GM18505 (cell line): ENCODE data around the gene LRRK1.

ENCODE experiments used
- ATAC-seq: cut with Tn5 transposase; IDR thresholded peaks from one replicate; pipeline ENCODE4 v1.9.1; 2021; ENCODE audit not compliant: unreplicated experiment
- POLR2A ChIP-seq: IDR thresholded peaks from 4 replicates; pipeline ENCODE4 v1.6.1; 2011; ENCODE audit warnings: borderline replicate concordance; ENCODE audit not compliant: insufficient read depth, insufficient read length; ENCODE audit errors: extremely low read depth

Gene LRRK1

GRCh38 chr15:100926971-100927756 lies 8.0 kb downstream of the LRRK1 start:
- no peak for ATAC-seq
- TF ChIP-seq POLR2A: no peak

GRCh38 chr15:100928632-100929280 lies 9.6 kb downstream of the LRRK1 start:
- ATAC-seq: no peak
- TF ChIP-seq POLR2A: no peak

- no peak for TF ChIP-seq POLR2A
- peak; percentile 51 for ATAC-seq
Measured at GRCh38 chr15:100929641-100930042, 10.5 kb downstream of the LRRK1 start.

GRCh38 chr15:100930306-100930848 lies 11.2 kb downstream of the LRRK1 start:
- TF ChIP-seq POLR2A: no peak
- ATAC-seq: no peak

GRCh38 chr15:100931143-100931890 lies 12.2 kb downstream of the LRRK1 start:
- no peak for ATAC-seq
- peak; percentile 31 for TF ChIP-seq POLR2A

DNA sequence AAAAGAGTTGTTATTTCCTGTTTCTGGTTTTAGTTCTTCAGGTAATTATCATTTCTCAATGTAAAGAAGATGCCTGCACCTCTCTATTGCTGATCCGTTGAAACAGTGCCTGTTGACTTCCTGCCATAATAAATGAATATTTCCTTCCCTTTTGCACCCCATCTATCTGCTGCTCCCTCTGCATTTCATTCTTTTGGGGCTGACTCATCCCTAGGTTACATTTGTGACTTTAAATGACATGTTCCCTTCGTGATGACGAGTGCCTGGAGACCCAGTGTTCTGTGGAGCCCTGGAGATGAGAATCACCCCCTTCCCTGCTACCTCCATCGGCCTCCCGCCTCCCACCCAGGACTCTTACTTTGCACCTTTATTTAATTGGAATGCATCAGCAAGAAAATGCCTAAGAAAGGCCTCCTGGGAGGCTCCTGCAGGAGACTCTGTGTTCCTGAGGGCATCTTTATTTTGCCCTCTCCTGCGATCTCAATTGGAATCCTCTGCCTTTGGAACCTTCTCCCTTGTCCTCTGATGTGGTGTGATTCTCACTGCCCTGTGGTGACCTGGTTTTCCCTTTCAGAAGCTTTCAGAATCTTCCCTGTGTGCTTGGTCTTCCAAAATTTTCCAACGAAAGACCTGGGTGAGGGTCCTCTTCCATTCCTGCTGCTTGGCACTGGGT lies 13.7 kb downstream of the LRRK1 start:
- ATAC-seq: no peak
- TF ChIP-seq POLR2A: no peak

DNA sequence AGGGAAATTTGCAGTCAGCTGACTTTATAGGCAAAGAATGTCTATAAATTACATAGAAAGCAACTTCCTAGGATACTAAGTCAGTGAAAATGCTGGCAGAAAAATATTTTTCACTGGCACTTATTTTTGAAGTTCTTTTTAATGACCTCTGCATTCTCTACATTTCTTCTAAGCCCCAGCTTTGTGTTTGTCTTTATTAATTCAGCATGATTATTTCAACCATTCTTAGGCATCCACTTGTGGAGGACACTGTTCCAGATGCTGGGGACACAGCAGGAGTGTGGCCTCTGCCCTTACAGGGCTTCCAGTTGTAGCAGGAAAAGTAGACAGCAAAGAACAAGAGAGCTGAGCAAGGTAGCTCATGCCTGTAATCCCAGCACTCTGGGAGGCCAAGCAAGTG lies 15.0 kb downstream of the LRRK1 start:
- no peak for TF ChIP-seq POLR2A
- ATAC-seq: no peak

GRCh38 chr15:100934726-100935125 lies 15.6 kb downstream of the LRRK1 start:
- TF ChIP-seq POLR2A: no peak
- ATAC-seq: no peak

- no peak for TF ChIP-seq POLR2A
- ATAC-seq: no peak
Measured at GRCh38 chr15:100937171-100937570, 18.0 kb downstream of the LRRK1 start.

- ATAC-seq: no peak
Measured at GRCh38 chr15:100939791-100940190, 20.6 kb downstream of the LRRK1 start.

GRCh38 chr15:100940767-100941379 lies 21.7 kb downstream of the LRRK1 start:
- no peak for TF ChIP-seq POLR2A
- ATAC-seq: peak; percentile 74

More at GRCh38 chr15:100939791-100940190, 20.6 kb downstream of the LRRK1 start:
- TF ChIP-seq POLR2A: no peak

DNA sequence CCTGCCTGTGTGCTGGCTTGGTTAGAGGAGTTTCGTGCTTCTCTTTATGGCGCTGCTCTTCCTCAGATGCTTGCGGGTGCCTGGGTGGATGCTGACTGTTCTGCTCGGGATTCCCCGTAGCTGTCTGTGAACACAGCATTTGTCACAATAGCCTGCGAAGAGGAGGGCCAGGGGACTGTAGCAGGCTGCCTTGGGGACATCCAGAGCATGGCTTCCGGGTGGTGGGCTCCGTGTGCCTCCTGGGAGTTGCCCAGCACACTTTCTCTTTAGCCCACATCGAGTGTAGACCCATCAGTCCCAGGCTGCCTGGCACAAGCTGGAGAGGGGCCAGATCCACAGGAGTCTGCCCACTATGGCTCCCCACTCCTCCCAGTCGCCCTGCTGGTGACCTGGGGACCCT lies 22.4 kb downstream of the LRRK1 start:
- peak; percentile 17 for TF ChIP-seq POLR2A
- ATAC-seq: peak; percentile 57
